ENCODE measurements around the gene CCDC142.

Gene CCDC142

DNA sequence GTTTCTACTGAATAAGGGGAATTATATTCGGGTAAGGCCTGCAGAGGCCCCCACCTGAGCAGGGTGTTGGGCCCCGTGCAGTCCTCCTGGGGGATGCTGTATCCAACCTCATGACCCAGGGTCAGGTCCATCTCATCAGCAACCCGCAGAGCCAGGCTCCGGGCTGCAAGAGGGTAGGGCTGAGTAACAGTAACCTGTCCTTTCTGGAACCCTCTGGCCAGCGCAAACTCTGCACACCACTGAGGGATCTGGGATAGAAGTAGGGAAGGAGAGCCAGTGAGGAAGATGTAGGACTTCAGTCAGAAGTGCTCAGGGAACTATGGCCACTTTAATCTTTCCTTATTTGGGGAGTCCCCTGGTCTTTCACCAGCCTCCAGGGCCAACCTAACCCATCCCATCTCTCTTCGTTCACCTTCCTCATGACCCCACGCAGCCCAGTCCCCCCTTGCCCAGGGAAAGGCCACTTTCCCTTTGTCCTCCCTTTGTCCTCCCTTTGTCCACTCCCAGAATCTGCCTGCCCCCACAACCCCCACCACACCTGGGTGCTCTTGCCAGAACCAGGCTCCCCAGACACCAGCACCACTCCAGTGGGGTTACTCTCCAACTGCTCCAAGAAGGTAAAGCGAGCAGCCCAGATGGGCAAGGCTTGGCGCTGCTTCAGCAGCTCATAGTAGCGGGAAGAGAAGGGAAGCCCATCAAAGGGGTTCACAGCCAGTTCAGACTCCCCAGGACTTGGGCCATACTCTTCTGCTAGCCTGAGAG lies 42.3 kb upstream of the CCDC142 start:
- Mint-ChIP-seq H3K27me3 (ENCODE audit: low read depth) (peaks cover 34% of the 10 kb centered on the region), H3K4me1 (peaks cover 12% of the 10 kb centered on the region), H3K9me3 (no peaks in the 10 kb centered on the region), H3K36me3 (ENCODE audit: low read depth) (peaks cover 24% of the 10 kb centered on the region), H3K27ac (no peak overlapping the region), H3K4me3 (peak overlapping the region in 1 of 3 experiments; percentile 57)
- TF ChIP-seq, protein P1, sequence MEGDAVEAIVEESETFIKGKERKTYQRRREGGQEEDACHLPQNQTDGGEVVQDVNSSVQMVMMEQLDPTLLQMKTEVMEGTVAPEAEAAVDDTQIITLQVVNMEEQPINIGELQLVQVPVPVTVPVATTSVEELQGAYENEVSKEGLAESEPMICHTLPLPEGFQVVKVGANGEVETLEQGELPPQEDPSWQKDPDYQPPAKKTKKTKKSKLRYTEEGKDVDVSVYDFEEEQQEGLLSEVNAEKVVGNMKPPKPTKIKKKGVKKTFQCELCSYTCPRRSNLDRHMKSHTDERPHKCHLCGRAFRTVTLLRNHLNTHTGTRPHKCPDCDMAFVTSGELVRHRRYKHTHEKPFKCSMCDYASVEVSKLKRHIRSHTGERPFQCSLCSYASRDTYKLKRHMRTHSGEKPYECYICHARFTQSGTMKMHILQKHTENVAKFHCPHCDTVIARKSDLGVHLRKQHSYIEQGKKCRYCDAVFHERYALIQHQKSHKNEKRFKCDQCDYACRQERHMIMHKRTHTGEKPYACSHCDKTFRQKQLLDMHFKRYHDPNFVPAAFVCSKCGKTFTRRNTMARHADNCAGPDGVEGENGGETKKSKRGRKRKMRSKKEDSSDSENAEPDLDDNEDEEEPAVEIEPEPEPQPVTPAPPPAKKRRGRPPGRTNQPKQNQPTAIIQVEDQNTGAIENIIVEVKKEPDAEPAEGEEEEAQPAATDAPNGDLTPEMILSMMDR (IDR thresholded peaks at IDR 0.05; ENCODE audit: unreplicated experiment in 3 of 3): no peak

DNA sequence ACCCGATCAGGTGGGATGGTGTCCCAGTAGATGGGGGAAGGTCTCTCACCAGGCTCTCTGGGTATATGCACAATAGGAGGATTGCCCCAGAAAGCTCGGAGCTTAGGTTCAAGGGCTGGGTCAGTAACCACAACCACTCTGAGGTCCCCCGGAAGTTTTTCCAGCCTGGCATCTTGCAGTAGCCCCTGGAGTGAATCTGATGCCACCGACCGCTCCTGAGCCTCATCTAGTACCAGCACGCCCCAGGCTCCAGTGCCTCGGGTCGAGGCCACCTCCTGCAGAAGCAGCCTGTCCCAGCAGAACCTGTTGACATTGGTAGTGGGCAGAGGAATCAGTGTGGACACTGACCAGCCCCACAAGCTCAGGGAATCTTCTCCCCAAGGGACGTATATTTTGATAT lies 41.2 kb upstream of the CCDC142 start:
- H3K27me3 Mint-ChIP-seq (ENCODE audit: low read depth): peaks cover 45% of the 10 kb centered on the region
- H3K4me1 Mint-ChIP-seq: peaks cover 11% of the 10 kb centered on the region
- no peak overlapping the region for H3K27ac Mint-ChIP-seq
- H3K4me3 Mint-ChIP-seq: no peak overlapping the region
- no peaks in the 10 kb centered on the region for H3K9me3 Mint-ChIP-seq
- TF ChIP-seq, protein P1 (IDR thresholded peaks at IDR 0.05; ENCODE audit: unreplicated experiment in 3 of 3): no peak
- peaks cover 24% of the 10 kb centered on the region for H3K36me3 Mint-ChIP-seq (ENCODE audit: low read depth)

DNA sequence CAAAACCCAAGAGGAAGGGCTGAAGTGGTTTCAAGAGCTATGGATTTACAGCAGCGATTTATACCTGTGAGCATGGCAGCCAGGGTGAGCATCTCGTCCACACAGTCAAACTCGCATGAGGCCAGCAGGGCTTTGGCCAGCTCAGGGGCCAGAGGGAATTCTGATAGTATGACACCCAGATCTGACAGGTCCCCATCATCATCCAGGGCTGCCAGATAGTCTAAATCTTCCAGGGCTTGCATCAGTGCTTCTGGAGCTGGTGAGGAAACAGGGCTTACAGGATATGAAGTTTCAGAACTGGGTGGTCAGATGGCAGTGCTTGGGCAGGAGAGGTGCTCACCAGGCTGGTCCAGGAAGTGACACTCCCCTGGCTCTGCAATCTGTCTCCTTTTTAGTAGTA lies 39.7 kb upstream of the CCDC142 start:
- H3K9me3 Mint-ChIP-seq: no peaks in the 10 kb centered on the region
- H3K4me3 Mint-ChIP-seq: no peak overlapping the region
- TF ChIP-seq, protein P1 (IDR thresholded peaks at IDR 0.05; ENCODE audit: unreplicated experiment in 3 of 3): no peak
- no peak overlapping the region for H3K27ac Mint-ChIP-seq
- H3K36me3 Mint-ChIP-seq (ENCODE audit: low read depth): peaks cover 19% of the 10 kb centered on the region
- H3K27me3 Mint-ChIP-seq (ENCODE audit: low read depth): peaks cover 60% of the 10 kb centered on the region
- no peaks in the 10 kb centered on the region for H3K4me1 Mint-ChIP-seq

DNA sequence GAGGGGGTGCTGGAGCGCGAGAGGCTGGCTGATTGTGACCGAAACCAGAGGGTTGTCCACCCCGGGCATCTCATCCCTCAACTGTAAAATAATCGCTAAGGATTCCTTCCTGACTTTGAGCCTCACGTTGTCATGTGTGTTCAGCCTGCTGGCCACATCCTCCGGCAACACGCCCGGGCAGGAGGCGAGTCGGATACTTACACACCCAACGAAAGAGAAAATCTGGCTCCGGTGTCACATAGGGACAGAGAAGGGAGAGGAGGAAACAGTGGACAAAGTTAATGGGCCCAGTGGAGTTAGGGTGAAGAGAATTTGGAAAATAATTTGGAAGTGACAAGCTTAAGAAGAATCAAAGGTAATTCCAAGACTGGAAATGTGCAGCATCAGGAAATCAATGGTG lies 33.9 kb upstream of the CCDC142 start:
- peaks cover 99% of the 10 kb centered on the region for H3K27me3 Mint-ChIP-seq (ENCODE audit: low read depth)
- no peaks in the 10 kb centered on the region for H3K9me3 Mint-ChIP-seq
- TF ChIP-seq, protein P1 (IDR thresholded peaks at IDR 0.05; ENCODE audit: unreplicated experiment in 3 of 3): no peak
- H3K36me3 Mint-ChIP-seq (ENCODE audit: low read depth): no peaks in the 10 kb centered on the region
- no peaks in the 10 kb centered on the region for H3K4me1 Mint-ChIP-seq
- H3K27ac Mint-ChIP-seq: no peak overlapping the region
- H3K4me3 Mint-ChIP-seq: peak overlapping the region in 1 of 3 experiments; percentile 12

DNA sequence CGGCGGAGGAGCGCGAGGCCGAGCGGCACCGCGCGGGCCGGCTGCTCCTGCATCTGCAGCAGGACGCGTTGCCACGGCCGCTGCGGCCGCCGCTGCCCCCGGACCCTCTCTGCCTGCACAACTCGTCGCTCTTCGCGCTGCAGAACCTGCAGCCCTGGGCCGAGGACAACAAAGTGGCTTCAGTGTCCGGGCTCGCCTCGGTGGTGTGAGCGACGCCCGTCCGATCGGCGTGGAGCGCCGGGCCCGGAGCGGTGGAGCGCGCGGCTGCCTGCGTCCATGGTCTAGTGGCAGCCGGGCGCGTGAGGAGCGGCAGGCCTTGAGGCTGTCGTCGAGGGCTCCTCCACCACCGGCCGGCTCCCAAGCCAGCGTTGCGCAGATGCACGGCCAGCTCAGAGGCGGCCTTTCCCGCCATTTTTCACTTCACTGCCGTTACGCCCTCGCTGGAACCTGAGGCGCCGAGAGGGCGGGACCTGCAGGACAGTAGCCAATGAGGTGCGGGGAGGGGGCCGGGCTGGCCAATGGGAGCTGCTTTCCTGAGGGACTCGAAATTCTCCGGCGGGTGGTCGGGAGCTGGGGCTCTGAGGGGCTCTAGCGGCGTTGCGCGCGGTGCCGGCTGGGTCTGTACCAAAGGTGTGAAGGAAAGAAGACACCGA lies 33.3 kb upstream of the CCDC142 start:
- TF ChIP-seq, protein P1 (IDR thresholded peaks at IDR 0.05; ENCODE audit: unreplicated experiment in 3 of 3): no peak
- H3K36me3 Mint-ChIP-seq (ENCODE audit: low read depth): no peaks in the 10 kb centered on the region
- H3K4me3 Mint-ChIP-seq: peak overlapping the region in 1 of 3 experiments; percentile 21
- H3K27me3 Mint-ChIP-seq (ENCODE audit: low read depth): peaks cover 99% of the 10 kb centered on the region
- no peaks in the 10 kb centered on the region for H3K9me3 Mint-ChIP-seq
- no peak overlapping the region for H3K27ac Mint-ChIP-seq
- H3K4me1 Mint-ChIP-seq: no peaks in the 10 kb centered on the region
